Psoas muscle (tissue), 8 donors: ENCODE measurements around the gene ABLIM2. TPM values are rescaled to one million over a fixed set of nuclear protein-coding genes. Genes with fewer than 3 reads are reported as not detected.
A peak's percentile ranks its signal among the peaks of the same experiment; 100 is the strongest.

Source experiments
- ATAC-seq, 4 donors: fragments of 200-7000 bp; cut with Tn5 transposase; one replicate each; pipeline ENCODE4 v1.9.1; 2020; ENCODE audit warnings: moderate library complexity in 3 of 4, mild to moderate bottlenecking in 2 of 4
- DNase-seq, 2 donors: peaks; one replicate each; pipeline ENCODE4 v3.0.0-alpha.2; 2020
- H3K27ac ChIP-seq: fragments of 200-600 bp; one replicate; pipeline ENCODE4 v1.8.0; 2022
- H3K27me3 ChIP-seq, 3 donors: fragments of 200-600 bp in 1 of 3; one replicate each; pipeline versions ENCODE4 v1.6.1 to v1.8.0; 2013 to 2022; ENCODE audit warnings: low read length in 2 of 3, mild to moderate bottlenecking in 2 of 3, moderate library complexity in 1 of 3; ENCODE audit not compliant: insufficient read depth in 3 of 3
- H3K36me3 ChIP-seq, 2 donors: fragments of 200-600 bp in 1 of 2; one replicate each; pipeline versions ENCODE4 v1.6.1 to v1.8.0; 2013 to 2022; ENCODE audit warnings: low read depth in 1 of 2, mild to moderate bottlenecking in 1 of 2, moderate library complexity in 1 of 2; ENCODE audit not compliant: insufficient read depth in 1 of 2
- H3K4me1 ChIP-seq: fragments of 200-600 bp; one replicate; pipeline ENCODE4 v1.8.0; 2022
- H3K4me3 ChIP-seq: fragments of 200-600 bp; one replicate; pipeline ENCODE4 v1.8.0; 2022; ENCODE audit warnings: mild to moderate bottlenecking
- H3K9me3 ChIP-seq: fragments of 200-600 bp; one replicate; pipeline ENCODE4 v1.8.0; 2022
- CTCF ChIP-seq: fragments of 200-600 bp; IDR thresholded peaks from one replicate; pipeline ENCODE4 v1.8.0; 2022; ENCODE audit warnings: antibody characterized with exemption
- WGBS, 3 donors: extraction: QIAGEN DNeasy Blood & Tissue Kit; methylation state at CpG; one replicate each; pipeline versions ENCODE4 v1.1.6 to v1.1.7; 2013; 5-methylcytosine and 5-hydroxymethylcytosine counted together
- intact Hi-C, 2 donors: fragments of 100-400 bp; cut with DNase I; formaldehyde crosslinking; loops; one replicate each; pipeline versions ENCODE4 v1.11.0 to v1.14.2; 2022
- polyA plus RNA-seq, 3 donors: library from polyadenylated mRNA; stranded (reverse); fragments of 200-250 nt; gene quantifications; one replicate each; pipeline ENCODE4 v1.2.3, GENCODE V29; 2013
- total RNA-seq, 4 donors: library from RNA; stranded (reverse); fragmentation: NEBNext Ultra II Directional in 2 of 4; extraction: Animal tissue kit (Norgen Biotek cat#: 25700) in 2 of 4; gene quantifications; one replicate each; pipeline versions ENCODE4 v1.2.1 to v1.2.4, GENCODE V29; 2021 to 2023
- donor health status: healthy with polysubstance abuse.
- donor health status: DM: no; HTN: no; CAD: no; lungs with moderate emphysema.
- donor health status: Bipolar disorder and iron deficiency.
- donor health status: healthy.
- donor health status: DM: yes; HTN: yes; CAD: no.
- donor health status: DM: no; HTN: no; CAD: no.
- donor health status: DM: no; HTN: no; CAD: no.
- donor health status: DM: yes; HTN: yes; CAD: no.

The ABLIM2 gene
- total and polyA plus RNA-seq, 7 donors: 82.2 to 956 (median 292) TPM

- peak overlapping the region; percentile 9 for H3K4me3 ChIP-seq
- DNase-seq (peak in 1 of 2 donors; percentile 60), ATAC-seq (no peak)
- H3K36me3 ChIP-seq: peaks cover 0 to 59% of the 10 kb centered on the region in 2 donors
- H3K27me3 ChIP-seq: no peaks in the 10 kb centered on the region
- H3K9me3 ChIP-seq: no peaks in the 10 kb centered on the region
- WGBS, 3 donors: 65 to 82% (median 77%) methylated on average over 11 to 12 of the region's 12 CpGs
- intact Hi-C loops: no loop called here
- TF ChIP-seq CTCF: no peak
- H3K4me1 ChIP-seq: peaks cover 50% of the 10 kb centered on the region
- H3K27ac ChIP-seq: peak overlapping the region; percentile 90
Observed at GRCh38 chr4:8096690-8097061, 61.9 kb downstream of the ABLIM2 start.

- H3K27ac ChIP-seq: peak overlapping the region; percentile 90
- peak in 1 of 2 donors; percentile 61 for DNase-seq
Observed at GRCh38 chr4:8095956-8096689, 62.5 kb downstream of the ABLIM2 start.

GRCh38 chr4:8093587-8094274 lies 64.9 kb downstream of the ABLIM2 start:
- no peak for ATAC-seq
- peaks cover 27% of the 10 kb centered on the region for H3K4me1 ChIP-seq
- intact Hi-C loops: no loop called here
- no peak for TF ChIP-seq CTCF
- peak overlapping the region; percentile 90 for H3K27ac ChIP-seq
- H3K27me3 ChIP-seq: no peaks in the 10 kb centered on the region
- DNase-seq: no peak
- no peak overlapping the region for H3K4me3 ChIP-seq
- H3K36me3 ChIP-seq: peaks cover 0 to 53% of the 10 kb centered on the region in 2 donors
- no peaks in the 10 kb centered on the region for H3K9me3 ChIP-seq
- 98 to 99% (median 98%) methylated on average over 2 of the region's 2 CpGs for WGBS, 3 donors

More at GRCh38 chr4:8095956-8096689, 62.5 kb downstream of the ABLIM2 start:
- intact Hi-C loops: no loop called here
- H3K9me3 ChIP-seq: no peaks in the 10 kb centered on the region
- ATAC-seq: peak; percentile 11 to 47 (median 29)
- no peak for TF ChIP-seq CTCF
- H3K36me3 ChIP-seq: peaks cover 0 to 59% of the 10 kb centered on the region in 2 donors
- H3K27me3 ChIP-seq: no peaks in the 10 kb centered on the region
- WGBS, 3 donors: 66 to 78% (median 74%) methylated on average over 21 of the region's 21 CpGs
- H3K4me1 ChIP-seq: peaks cover 47% of the 10 kb centered on the region
- H3K4me3 ChIP-seq: no peak overlapping the region

GRCh38 chr4:8092282-8092681 lies 66.3 kb downstream of the ABLIM2 start:
- ATAC-seq (no peak), DNase-seq (no peak)
- Histone ChIP-seq H3K27ac (peak overlapping the region; percentile 41), H3K27me3 (no peaks in the 10 kb centered on the region), H3K4me3 (no peak overlapping the region), H3K9me3 (no peaks in the 10 kb centered on the region), H3K4me1 (peaks cover 13% of the 10 kb centered on the region), H3K36me3 (peaks cover 0 to 56% of the 10 kb centered on the region in 2 donors)
- intact Hi-C loops: no loop called here
- no peak for TF ChIP-seq CTCF
- WGBS, 3 donors: 94 to 98% (median 95%) methylated on average over 2 of the region's 2 CpGs
